NCI-H1417 (cell line): Measurements from ENCODE around the gene EP400.

Source experiments
- DNase-seq, 3 experiments: peaks; one replicate each; lab custom pipeline; 2025; lab: John Stamatoyannopoulos, UW

Gene EP400, protein sequence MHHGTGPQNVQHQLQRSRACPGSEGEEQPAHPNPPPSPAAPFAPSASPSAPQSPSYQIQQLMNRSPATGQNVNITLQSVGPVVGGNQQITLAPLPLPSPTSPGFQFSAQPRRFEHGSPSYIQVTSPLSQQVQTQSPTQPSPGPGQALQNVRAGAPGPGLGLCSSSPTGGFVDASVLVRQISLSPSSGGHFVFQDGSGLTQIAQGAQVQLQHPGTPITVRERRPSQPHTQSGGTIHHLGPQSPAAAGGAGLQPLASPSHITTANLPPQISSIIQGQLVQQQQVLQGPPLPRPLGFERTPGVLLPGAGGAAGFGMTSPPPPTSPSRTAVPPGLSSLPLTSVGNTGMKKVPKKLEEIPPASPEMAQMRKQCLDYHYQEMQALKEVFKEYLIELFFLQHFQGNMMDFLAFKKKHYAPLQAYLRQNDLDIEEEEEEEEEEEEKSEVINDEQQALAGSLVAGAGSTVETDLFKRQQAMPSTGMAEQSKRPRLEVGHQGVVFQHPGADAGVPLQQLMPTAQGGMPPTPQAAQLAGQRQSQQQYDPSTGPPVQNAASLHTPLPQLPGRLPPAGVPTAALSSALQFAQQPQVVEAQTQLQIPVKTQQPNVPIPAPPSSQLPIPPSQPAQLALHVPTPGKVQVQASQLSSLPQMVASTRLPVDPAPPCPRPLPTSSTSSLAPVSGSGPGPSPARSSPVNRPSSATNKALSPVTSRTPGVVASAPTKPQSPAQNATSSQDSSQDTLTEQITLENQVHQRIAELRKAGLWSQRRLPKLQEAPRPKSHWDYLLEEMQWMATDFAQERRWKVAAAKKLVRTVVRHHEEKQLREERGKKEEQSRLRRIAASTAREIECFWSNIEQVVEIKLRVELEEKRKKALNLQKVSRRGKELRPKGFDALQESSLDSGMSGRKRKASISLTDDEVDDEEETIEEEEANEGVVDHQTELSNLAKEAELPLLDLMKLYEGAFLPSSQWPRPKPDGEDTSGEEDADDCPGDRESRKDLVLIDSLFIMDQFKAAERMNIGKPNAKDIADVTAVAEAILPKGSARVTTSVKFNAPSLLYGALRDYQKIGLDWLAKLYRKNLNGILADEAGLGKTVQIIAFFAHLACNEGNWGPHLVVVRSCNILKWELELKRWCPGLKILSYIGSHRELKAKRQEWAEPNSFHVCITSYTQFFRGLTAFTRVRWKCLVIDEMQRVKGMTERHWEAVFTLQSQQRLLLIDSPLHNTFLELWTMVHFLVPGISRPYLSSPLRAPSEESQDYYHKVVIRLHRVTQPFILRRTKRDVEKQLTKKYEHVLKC (N-terminal part only)

DNA sequence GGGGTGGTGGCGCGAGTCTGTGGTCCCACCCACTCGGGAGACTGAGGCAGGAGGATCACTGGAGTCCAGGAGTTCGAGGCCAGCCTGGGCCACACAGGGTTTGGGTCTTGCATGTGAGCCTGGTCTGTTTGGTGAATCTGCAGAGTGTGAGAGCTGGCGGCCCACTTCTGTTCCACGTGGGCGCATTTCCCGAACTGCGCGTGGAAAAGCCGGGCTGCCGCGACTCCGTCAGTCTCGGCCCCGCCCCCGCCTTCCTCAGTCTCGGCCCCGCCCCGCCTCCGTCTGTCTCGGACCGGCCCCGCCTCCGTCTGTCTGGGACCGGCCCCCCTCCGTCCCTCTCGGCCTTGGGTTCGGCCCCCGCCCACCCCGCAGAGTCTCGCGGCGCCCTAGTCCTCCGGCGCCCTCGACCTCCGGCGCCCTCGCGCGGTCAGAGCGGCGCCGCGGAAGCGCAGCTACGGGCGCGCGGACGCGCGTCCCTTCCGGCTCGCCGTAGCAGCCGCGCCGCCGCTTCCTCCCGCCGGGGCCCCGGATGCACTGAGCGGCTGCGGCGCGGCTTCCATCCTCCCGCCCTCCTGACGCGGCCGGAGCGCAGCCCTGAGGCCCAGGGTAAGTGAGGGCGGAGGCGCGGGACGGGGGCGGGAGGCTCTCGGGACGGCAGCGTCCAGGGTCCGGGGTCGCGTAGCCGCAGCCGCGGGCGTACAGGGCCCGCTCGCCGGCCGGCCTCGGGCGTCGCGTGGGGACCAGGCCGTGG lies at the start of gene EP400:
Gene EP400, plus strand, starts transcription at position 512 of the 751 bp plus-strand sequence. CDS start 10,678 bp downstream, outside the sequence.
- peak; percentile 95 to 97 (median 95) for DNase-seq

DNA sequence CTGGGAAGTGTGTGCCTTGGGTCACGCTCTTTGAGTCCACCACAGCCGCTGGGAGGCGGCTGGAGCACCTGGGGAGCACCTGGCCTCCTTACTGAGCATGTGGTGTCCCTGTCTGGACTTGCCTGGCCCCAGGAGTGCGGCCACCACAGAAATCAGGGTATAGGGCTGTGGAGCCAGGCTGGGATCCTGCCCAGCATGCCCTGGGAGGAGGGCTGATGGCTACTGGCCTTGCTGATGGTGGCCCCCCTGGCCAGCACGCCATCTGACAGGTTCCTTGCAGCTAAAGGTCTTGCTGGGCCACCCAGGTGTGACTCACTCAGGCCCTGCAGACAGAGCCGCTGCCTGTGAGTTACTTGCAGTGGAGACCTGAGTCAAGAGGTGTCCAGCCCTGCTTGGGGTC lies 49.3 kb upstream of the EP400 start:
- DNase-seq = peak in 1 of 3 experiments; percentile 24

DNA sequence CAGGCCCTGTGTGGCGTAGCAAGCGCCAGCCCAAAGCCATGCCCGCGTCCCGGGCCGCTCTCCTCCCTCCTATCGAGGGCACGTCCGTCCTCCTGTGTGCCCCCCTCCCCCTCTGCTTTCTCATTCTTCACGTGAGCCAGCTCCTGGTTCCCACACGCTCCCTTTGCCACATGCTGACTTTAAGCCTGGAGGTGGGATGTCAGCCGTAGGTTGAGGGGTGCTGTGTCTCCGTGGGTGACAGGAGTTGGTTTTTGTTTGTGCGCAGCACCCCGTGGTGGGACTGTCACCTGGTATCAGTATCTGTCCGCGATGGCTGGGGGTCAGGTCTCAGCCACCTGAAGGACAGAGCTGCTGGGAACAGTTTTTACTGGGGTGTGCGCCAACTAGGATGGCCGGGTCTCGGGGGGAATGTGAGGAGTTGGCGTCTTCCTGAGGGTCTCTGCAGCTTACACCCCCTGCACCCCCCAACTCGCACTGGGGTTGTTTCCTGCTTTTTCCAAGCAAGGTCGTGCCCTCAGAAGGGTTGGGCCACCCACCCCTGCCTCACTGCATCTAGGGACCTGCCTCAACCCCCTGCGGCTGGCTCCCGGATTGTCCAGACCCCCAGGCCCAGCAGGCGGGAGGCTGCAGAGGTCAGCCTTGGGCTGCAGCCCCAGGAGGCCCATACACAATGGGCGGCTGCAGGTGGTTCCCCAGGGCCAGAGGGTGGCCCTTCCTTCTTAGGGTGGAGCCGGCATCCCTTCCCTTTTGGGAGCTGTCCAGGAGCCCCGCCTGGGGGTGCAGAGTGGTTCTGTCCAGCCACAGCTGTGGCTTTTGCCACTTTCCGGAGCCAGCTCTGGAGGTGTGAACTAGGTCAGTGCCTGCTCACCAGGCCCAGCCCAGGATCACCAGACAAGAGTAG lies 48.1 kb upstream of the EP400 start:
- DNase-seq = no peak

DNA sequence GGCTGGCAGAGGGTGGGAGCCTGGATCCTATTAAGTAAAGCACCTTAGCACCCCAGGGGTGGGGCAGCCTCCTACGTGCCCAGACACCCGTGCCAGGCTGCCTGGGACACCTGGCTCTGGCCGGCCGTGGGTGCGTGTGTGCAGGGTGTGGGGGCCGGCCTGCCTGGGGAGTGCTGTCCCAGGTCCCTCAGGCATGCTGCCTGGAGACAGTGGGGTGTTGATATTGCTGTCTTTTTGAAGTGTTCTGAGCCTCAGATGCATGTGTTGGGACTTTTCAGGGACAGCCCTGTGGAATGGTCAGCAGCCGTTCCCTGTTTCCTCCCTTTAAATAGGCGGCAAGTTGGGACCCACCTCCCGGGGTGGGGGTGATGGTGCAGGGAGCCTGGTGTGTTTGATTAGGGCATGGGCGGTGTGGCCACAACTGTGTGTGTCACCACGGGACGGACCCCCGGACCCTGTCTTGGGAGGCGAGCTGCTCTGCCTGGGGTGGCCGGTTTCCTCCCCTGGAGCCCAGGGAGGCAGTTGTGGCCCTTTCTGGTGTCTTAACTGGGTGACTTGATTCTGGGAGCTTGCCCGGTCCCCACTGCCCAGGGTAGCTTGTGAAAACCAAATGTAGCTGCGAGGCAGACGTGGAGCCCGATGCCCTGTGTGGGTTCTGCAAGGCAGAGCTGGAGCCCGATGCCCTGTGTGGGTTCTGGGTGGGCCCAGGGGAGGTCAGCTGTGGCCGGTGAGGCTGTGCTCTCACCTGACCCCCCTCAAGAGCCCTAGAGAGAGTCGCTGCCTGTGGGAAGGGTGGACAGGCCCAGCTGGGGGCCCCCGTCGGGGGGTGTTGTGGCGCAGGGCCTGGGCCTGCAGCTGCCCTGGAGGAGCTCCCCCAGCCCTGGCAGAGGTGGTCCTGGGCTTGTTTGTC lies 47.2 kb upstream of the EP400 start:
- no peak for DNase-seq

DNA sequence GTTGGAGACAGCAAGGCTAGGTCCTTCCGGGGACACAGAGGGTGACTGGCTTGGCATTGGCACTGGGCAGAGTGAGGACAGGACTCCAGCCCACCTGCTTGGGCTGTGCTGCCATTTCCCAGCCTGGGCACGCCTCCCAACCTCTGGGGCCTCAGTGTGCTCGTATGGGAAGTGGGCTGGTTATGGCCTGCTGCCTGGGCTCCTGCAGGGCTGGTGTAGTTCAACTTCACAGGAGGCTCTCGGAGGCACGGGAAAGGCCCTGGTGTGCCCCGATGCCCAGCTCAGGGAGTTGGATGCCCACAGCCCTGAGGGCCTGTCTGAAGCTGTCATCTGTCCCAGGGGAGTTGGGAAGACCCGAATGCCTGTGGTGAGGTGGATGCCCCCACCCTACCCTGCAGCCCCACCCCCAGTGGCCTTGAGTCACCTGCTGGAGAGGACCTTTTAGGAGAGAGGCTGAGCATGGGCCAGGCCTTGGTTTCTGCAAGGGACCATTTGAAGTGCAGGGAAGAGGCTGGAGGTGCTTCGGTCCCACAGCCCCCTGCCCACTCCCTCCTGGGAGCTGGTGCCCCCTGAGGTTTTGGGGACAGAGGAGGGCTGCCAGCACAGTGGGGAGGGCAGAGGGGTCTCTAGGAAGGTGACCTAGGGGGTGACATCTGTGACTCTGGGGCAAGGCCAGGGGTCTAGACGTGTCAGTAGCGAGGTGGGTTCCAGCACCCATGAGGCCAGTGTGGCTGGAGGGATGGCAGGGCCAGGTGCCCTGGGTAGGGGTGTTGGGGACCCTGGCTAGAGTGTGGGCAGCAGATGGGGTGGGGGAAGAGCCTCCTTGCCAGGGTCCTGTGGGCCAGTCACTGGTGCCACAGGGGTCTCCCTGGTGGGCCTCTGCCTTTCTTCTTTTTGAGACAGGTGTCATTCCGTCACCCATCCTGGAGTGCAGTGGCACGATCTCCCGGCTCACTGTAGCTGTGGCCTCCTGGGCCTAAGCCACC lies 46.2 kb upstream of the EP400 start:
- DNase-seq = no peak

DNA sequence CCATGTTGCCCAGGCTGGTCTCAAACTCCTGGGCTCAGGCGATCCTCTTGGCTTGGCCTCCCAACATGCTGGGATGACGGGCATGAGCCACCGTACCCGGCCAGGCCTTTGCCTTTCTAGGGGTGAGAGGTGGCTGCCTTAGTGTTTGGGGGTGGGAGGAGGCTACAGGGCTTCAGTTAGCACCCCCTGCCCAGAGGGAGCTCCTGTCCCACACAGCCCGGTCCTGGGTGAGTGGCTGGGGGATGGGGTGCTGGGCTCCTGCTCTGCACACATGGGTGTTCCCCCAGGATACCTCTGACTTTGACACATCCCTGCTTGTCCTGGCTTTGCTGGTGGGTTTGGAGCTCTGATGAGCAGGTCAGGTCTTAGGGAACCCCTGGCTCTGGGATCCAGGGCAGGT lies 45.4 kb upstream of the EP400 start:
- no peak for DNase-seq

DNA sequence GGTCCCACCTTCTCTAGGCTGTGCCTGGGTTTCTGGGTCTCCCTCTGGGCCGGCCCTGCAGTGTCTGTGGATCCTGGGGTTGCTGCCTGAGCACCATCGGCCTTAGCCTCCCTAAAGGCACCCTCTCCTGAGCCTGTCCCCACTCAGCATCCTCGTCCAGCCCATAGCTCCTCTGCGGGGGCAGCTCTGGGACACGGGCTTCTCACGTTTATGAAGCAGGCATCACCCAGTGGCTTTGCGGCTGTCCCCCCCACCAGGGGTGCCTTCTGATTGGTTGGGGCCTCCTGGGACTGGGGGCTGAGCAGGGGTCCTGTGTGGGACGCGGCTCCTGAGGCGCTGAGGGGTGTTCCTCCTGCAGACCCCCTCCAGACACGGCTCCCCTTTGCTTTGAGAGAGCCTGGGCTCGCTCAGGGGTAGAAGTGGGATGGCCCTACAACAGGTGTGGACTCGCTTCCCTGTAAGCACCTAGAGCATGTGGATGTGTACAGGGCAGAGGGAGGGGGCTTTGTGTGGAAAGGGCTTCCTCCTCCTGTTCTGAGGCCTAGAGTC lies 44.6 kb upstream of the EP400 start:
- no peak for DNase-seq

DNA sequence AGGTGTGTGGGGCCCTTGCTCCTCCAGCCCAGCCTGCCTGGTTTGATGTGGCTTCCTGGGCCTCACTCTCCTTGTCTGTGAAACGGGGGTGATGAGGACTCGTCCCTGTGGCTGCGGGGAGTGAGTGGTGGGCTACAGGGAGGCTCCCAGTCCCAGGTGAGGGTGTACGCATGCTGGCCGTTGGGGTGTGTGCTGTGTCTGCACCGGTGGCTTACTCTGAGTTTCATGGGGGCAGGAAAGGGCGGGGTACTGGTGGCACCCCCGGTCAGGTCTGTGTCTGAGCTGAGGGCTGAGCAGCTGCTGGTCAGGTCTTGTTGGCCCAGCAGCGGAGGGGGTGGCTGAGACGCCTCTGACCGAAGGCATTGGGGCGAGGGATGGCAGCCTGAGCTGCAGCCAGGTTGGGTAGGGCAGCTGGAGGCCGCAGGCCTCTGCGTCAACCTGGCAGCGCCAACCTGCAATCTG lies 44.1 kb upstream of the EP400 start:
- no peak for DNase-seq

DNA sequence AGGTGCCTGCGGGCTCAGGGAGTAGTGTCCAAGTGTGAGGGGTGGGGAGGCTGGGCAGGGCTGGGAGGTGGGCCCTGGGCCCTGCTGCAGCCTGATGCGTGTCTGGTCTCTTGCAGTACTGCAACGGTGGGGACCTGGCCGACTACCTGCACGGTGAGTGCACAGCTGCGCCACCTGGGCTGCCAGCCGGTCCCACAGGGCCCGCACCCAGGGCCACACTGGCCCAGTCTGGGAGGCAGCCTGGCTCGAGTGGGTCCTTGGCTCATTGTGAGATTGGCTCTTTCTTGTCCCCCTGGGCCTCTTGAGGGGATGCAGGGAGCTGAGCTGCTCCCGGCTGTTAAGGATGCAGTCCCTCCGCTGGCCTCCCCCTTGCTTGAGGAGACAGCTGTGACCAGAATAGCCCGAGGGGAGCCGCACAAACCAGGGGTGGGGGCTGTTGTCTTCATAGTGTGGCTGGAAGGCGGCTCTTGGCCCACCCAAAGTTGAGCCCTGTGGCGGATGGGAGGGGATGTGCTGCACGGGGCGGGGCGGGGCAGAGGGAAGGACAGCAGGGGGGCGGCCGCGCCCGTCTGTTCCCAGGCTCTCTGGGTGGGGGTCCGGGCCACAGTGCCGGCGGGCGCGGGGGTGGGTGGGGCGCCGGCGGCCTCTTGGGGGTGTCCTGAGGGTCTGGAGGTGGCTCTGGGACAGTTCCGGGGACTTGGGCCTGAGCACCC lies 42.2 kb upstream of the EP400 start:
- DNase-seq = no peak

DNA sequence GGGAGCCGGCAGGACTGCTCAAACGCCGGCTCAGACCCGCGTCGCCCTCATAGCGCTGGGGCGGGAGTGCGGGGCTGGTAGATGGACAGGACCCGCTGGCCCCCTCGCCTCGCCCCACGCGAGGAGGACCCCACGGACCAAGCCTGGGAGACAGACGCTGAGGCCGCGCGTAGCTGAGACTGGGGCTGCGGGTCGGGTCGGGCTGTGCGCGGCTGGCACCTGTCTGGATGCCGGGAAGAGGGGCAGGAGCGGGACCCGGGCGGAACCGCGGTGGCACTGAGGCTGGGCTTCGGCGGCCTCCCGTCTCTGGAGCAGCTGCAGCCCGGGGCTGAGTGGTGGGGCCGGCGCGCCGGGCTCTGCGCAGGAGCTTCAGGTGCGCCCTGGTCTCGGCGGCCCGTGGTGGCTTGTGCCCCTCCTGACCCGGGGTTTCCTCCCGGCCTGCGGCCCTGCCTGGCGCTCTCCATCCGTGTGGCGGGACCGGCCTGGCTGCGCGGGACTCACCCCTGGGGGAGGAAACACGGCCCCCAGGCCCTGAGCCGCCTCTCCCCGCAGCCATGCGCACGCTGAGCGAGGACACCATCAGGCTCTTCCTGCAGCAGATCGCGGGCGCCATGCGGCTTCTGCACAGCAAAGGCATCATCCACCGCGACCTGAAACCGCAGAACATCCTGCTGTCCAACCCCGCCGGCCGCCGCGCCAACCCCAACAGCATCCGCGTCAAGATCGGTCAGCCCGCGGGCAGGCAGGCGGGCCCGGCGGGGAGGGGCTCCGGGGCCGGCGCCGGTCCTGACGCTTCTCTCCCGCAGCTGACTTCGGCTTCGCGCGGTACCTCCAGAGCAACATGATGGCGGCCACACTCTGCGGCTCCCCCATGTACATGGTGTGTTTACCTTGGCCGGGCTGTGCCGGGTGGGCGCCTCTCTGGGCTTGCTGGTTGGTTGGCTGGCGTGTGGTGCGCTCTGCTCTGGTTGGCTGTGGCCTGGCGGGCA lies 41.4 kb upstream of the EP400 start:
- DNase-seq = no peak

DNA sequence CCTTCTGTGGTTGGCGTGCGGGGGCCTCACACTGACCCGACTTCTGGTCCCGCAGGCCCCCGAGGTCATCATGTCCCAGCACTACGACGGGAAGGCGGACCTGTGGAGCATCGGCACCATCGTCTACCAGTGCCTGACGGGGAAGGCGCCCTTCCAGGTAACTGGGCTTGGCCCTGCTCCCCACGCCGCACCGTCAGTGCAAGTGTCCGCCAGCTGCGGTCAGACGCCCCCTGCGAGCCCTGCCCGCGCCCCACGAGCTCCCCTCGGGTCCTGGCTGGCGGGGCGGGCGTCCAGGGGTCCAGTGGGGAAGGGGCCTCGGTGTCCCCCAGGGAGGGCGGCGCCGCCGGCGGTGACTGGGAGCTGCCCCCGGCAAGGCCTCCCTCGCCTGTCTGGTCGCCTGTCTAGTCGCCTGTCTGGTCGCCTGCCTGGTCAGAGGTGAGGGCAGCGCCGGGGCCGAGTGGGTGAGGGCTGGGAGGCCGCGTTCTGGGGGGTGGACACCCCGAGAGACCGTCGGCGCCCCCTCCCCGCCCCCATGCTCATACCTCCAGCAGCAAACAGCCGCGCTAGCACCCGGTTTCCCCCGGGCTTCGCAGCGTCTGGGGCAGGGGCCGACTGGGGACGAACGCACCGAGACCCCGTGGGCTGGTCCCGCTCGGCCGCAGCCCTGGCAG lies 40.5 kb upstream of the EP400 start:
- DNase-seq = no peak

DNA sequence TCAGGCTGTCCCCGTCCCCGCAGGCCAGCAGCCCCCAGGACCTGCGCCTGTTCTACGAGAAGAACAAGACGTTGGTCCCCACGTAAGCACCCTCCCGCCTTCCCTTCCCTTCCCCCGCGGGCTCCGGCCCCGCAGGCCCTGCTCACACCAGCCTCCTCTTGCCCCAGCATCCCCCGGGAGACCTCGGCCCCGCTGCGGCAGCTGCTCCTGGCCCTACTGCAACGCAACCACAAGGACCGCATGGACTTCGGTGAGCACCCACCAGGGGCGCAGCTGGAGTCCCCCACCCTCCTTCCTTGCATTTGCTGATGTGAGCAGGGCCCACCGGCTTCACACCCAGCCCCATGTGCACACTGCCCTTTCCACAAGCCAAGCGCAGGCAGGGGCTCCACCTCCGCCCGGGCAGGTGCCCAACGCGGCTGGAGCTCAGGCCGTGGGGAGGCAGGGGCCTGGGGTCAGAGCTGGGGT lies 40.0 kb upstream of the EP400 start:
- DNase-seq = no peak

DNA sequence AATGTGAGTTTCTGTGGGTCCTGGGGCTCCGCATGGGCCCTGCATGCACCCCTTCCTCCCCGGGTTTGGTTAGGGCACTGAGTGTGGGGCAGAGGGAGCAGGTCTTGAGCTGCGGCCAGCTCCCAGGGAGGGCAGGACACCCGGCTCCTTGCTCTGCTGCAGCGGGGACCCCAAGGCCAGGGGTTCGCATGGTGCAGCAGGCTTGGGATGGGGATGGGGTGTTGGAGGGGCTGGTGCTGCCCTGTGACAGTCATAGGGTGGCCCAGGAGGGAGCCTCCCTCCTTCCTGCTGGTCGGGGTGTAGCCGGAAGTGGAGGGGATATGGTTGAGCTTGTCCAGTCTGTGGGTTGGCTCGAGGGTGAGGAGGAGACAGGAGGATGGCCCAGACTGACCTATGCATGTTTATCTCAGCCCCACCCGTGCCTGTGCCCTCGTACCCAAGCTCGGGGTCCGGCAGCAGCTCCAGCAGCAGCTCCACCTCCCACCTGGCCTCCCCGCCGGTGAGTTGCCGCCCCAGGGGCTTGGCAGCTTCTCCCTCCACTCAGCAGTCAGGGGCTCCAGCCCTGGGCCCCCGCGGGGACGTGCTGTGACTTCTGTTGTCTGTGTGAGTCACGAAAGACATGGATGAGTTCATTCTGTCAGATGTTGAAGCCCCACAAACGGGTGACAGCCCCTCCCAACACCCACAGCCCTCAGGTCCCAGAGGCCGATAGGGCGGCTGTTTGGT lies 39.3 kb upstream of the EP400 start:
- no peak for DNase-seq

DNA sequence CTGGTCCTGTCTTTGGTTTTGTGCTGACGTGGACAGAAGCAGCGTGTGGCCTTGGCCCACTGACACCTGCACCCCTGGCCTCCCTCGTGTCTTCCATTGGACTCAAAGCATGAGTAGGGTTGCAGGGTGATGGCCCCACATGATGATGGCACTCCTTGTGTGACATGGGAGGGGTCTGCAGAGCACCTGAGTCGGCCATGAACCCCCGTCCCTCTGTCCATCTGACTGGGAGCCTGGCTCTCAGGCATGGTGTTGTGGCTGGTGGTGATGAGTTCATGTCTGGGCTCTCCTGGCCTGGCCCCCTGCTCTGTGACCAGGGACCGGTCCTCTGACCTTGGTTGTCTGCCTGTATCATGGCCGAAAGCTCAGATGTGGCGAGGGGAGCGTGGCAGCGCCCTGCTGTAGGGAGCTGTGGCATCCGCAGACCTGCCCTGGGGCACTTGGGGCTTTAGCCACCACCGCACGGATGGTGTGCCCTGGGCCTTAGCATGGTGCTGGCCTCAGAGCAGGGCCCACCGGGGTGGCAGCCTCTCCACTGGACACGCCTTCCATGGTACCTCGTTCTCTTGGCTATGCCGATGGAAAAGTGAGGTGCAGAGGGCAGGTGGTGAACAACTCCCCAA lies 38.6 kb upstream of the EP400 start:
- no peak for DNase-seq
